Measurements from ENCODE around the gene CASD1.

Gene CASD1

DNA sequence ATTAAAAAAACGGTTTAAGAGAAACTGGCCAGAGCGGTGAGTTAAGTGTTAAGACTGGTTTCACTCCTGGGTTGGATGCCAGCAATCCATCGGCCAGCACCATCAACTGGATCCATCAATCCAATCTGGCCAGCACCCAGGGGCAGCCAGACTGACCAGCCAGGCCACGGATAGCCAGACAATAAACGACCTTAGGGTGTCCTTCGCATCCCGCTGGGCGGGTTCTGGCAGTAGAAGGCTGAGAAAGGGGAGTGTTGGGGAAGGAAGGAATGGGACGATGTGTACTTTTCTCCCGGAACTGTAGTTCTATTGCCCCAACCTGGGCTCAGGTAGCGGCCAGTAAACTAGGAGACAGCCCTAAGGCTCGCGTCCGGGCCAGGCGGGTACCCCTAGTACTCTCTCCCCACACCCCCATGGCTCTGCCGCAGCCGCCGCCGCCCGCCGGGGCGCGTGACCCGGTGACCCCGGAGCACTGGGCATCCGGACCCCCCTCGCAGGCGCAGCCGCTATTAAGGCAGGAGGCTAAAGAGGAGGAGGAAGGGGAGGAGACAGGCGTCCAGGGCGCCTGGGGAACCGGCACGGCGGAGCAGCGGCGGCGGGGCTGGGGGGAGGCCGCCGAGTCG, at the start of gene CASD1:
TSS of gene CASD1 (plus strand) at position 546 of the 623 bp plus-strand sequence. CDS start 276 bp downstream, outside the sequence.
- peak; percentile 42 for DNase-seq (ENCODE audit: low spot score)

DNA sequence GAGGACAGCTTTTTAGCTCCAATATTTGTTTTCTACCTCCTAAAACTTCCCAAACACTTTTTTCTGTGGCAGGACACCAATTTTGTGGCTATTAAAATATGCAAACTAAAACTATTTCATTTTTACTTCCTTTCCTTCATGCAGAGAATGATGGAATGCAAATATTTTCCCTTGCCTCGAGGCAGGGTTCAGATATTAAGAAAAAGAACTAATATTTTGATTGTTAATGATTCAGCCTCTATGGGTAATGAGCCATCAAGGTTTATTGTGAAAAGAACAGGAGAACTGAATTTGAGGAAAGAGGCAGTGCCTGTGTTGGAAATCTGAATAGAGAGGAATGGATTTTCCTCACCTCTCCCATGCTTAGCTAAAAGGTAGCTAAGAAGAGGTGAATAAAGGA, 43.1 kb upstream of the CASD1 start:
- no peak for DNase-seq (ENCODE audit: low spot score)

DNA sequence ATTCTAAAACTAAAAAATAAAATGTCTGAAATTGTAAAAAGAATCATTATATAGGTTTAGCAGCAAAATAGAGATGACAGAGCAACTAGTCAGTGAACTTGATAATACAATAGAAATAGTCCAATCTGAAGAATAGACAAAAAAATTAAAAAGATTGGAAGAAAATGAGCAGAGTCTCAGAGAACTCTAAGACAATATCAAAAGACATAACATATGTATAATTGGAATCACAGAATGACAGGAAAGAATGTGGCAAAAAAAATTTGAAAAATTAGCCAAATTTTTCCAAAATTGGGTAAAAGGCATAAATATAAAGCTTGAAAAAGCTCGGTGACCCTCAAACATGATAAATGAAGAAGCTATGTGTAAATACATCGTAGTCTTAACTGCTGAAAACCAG, 38.0 kb upstream of the CASD1 start:
- DNase-seq (ENCODE audit: low spot score), result no peak

DNA sequence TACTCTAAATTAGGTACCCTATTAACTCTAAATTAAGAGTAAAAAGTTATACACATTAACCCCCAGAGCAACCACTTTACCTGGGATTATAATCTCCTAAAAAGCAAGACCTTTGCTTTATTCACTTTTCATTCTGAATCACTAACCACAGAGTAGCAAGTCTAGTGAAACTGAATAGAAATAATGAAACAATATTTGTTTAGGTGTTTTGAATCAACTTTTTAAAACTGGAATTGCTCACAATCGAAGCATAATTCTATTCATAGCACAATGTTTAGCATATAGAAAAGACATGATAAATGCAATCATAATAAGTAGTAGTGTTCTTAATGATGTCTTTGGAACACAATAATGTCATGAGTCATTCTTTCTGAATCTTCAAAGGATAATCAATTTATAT, 37.0 kb upstream of the CASD1 start:
- DNase-seq (ENCODE audit: low spot score), result no peak

DNA sequence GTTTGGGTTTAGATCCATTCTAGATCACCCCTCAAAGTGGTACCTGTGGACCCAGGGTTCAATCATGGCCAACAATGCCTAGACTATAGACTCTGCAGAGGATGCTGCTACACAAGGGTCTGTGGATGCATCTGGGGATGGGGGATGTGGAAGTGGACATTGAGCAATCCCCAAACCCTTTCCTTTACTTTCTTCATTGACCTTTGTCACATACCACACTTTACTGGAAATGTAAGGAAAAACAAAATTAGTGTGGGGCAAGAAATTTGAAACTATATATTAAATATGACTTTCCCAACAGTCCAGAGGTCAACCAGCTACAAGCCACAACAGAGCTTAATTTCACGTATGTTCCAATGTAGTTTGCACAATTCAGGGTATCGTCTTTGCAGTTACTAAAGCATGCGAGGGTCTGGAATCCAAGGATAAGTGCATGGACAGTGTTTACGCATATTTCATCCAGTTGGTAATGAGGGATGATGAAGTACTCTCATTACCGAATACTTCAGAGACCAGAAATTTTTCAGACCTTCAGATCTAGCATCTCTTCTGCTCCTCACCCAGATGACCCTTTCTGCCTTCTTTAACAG, 33.3 kb upstream of the CASD1 start:
- no peak for DNase-seq (ENCODE audit: low spot score)

DNA sequence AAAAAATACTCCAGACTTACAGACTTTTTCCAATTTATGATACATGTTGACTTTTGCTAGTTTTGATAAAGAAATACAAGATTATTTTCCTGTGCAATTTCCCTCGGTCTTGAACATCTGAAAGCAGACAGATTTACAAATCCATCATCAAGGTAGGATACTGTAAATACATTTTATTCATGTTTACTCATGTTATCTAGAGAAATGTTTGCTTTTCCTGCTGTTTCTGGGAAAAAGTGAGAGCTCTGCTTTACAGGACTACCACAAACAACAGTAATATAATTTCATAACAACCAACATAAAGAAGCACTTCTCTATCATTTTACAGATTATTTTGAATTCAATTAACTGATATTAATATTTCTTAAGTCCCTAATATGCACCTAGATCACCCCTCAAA, 31.7 kb upstream of the CASD1 start:
- no peak for DNase-seq (ENCODE audit: low spot score)

DNA sequence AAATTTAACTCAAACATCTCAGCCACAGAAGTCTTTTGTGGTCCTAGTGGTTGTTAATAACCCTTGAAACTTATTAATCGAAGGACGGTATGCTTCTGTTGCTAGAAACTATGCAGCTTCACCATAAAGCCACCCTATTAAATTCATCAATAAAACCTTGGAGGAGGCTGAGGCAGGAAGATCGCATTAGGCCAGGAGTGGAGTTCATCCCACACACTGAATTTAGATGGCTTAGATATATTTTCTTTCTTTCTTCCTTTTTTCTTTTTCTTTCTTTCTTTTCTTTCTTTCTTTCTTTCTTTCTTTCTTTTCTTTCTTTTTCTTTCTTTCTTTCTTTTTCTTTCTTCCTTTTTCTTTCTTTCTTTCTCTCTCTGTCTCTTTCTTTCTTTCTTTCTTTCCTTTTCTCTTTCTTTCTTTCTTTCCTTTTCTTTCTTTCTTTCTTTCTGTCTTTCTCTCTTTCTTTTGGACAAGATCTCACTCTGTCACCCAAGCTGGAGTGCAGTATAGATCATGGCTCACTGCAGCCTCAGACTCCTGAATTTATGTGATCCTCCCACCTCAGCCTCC, 30.9 kb upstream of the CASD1 start:
- no peak for DNase-seq (ENCODE audit: low spot score)

DNA sequence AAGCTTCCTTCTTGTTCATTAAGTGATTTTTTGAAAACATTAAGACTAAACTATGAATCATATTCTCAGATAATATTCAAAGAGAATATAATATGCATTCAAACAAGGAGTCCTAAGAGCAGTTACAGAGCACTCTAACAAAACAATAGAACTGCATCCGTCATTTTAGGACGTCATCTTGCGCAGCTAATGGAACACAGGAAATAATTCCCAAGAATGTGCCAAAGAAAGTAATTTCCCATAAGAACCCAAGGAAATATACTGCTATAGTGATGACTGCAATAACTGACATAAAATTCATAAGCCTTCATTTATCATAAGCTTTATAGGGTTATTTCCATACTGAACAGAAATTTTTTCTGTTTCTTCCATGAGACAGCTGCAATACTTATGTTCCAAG, 28.3 kb upstream of the CASD1 start:
- DNase-seq (ENCODE audit: low spot score), result no peak

DNA sequence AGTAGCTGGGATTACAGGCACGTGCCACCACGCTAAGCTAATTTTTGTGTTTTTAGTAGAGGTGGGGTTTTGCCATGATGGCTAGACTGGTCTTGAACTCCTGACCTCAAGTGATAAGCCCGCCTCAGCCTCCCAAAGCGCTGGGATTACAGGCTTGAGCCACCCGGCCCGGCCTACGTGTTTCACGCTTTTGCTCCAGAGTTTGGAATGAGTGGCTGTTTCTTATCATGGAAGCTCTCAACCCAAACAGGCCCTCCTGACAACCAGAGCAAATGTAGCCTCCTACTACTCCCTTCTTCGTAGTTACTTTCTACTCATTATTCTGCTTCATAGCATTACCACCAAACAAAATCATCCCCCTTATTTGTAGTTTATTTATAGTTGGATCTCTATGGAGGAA, 26.8 kb upstream of the CASD1 start:
- no peak for DNase-seq (ENCODE audit: low spot score)

DNA sequence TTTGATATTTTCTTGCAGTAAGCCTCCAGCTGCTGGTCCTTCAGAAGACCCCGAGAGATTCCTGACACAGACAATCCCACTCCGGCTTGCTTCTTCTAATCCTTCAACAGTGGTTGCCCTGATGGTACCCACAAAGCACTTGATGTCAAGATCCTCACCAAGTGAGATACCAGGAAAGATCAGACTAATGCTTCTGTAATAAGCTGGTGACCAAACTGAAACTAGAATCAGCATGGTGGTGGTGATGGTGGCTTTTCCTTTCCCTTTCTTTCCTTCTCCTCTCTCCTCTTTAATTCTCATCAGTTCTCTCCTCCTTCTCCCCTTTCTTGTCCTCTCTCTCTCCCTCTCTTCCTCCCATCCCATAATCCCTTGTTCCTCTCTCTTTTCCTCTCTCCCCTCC, 25.8 kb upstream of the CASD1 start:
- DNase-seq (ENCODE audit: low spot score), result no peak

DNA sequence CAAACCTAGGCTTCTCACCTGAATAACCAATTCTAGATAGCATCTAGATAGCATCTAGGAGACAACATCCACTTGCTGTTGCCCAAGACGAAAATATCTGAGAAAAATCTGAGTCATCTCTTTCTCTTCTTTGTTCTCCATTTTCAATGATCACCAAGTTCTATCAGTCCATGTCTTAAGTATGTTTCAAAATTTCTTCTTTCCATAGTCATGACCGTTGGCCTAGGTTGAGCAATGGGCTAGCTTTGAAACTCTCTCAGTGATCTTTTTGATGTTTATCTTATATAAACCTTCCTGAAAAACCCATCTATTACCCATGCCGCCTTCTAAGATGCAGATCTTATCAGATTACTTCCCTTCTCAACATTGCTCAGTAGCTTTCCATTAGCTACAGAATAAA, 23.4 kb upstream of the CASD1 start:
- no peak for DNase-seq (ENCODE audit: low spot score)

DNA sequence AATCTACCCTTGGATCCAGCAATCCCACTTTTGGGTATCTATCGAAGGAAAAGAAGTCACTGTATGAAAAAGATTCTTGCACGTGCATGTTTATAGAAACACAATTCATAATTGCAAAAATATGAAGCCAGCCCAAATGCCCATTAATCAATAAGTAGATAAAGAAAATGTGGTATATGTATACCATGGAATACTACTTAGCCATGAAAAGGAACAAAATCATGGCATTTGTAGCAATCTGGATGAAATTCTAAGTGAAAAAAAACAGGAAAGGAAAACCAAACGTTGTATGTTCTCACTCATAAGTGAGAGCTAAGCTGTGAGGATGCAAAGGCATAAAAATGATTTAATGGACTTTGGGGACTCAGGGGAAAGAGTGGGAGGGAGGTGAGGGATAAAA, 18.2 kb upstream of the CASD1 start:
- DNase-seq (ENCODE audit: low spot score), result no peak

DNA sequence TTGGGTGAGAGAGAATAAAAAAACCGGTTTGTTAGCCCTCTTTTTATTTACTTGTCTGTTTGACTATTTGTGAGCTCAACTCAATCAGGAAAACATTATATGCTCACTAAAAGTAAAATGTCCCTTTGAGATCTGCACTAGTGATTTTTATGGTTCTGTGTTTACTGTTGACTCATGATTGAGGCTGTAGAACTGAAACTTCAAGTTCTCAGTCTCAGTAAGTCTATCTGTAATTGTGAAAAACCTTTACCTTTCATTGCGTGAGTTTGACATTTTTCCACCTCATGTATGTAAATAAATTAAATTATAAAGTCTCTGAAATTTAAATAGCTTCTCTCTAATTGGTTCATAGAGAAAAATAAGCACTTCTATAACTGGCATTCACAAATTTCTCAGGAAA, 17.0 kb upstream of the CASD1 start:
- DNase-seq (ENCODE audit: low spot score), result no peak

DNA sequence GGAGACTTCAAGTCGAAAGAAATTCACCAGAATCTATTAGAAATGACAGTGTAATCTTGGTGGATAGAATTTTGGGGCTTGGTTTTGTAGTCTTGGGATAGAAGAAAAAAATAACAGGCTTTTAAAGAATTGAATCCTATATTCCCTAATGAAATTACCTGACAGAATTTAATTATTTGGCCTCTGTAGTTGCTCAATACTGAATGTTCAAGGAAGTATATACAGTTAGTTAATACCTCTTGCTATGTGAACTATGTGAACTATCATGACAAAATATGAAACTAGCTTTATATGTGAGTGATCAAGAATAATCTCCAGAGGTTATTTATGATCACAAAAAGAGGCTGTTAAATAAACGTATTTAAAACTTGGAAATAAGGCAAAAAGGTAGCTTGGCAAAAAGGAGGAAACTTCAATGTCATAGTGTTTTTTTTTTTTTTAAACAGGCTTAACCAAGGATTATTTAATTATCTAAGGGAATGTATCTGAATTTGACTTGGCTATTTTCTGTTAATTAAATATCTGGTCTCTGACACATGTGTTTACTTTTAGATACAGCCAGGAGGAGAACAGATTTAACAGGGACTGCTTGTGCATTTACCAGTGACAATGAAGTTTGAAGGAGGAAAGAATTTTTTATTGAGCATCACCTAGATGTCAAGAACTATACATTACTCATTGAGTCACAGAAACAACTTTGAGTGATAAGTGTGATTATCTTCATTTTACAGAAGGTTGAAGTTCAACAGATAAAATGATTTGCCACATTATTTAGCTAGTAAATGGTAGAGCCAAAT, 11.5 kb upstream of the CASD1 start:
- DNase-seq (ENCODE audit: low spot score), result no peak

DNA sequence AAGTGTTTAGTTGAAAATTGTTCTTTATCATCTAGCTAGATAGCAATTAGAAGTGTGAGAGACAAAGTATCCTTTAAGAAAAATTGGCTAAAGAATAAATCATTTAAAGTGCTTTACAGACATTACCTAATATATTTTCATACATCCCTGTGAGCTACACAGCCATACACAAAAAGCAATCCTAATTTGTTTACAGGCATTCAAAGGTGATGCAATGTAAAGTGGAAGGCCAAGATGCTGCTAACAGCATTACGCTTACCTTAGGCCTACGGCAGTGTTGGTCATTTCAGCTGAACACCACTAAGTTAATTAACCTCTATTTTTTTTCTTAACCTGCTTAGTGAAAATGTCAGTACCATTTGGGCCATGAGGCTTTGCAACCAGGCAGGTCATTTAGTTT, 10.7 kb upstream of the CASD1 start:
- no peak for DNase-seq (ENCODE audit: low spot score)

DNA sequence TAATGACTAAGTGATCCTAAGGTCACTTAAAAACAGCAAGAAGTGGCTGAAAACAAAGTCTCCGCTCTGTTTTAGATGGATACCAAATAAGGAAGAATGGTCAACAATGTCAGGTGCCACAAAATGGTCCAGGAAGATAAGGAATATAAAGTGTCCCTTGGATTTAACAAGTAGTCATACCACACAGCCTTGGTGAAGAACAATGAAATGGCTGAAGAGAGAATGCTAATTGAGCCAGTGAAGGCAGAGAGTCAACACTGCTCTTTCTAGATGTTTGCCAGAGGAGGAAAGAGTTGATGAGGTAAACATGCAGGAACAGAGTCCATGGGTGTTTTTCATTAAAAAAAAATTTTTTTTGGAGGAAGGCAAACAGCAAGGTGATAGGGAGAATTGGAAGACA, 2.1 kb upstream of the CASD1 start:
- DNase-seq (ENCODE audit: low spot score), result no peak

DNA sequence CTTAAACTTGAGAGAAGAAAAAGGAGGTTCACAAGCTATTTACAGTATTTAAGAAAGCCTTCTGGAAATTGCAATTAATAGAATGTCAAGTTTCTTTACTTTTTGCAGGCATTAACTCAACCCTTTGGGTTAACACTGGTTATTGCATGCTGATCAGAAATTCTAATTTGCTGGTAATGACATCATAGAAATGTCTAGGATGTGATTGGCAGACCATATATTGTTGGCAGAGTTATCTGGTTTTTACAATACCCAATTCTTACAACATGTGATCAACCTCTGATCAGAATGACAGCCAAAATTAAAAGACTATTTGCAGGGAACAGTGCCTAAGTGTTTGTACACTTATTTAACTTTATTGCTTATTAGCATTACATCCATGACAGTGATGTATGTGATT, 1.6 kb upstream of the CASD1 start:
- DNase-seq (ENCODE audit: low spot score), result no peak

DNA sequence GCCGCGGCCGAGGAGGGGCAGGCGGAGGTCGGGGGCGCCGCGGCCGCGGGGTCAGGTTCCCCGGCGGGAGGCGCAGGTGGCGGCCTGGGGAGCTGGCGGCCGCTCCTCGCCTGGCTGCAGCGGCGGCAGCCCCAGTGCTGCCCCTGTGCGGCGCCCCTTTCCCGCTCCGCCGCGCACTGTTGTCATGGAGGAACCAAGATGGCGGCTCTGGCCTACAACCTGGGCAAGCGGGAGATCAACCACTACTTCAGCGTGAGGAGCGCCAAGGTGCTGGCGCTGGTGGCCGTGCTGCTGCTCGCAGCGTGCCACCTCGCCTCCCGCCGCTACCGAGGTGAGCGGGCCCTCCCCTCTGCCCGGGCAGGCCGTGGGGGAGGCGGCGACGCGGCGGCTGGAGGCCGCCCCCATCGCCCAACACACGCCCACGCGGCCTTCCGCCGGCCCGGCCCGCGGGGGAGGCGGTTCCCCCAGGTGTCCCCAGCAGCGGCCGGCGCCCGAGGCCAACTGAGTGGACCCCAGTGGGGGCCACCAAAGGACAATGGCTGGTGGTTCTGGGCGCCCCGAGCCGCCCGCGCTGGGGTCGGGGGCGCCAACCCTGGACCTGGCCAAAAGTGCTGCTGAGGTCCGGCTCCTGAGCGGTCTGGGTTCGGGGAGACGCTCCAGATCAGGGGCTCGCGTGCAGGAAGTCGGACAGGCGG, 425 bp downstream of the CASD1 start:
- peak; percentile 69 for DNase-seq (ENCODE audit: low spot score)

DNA sequence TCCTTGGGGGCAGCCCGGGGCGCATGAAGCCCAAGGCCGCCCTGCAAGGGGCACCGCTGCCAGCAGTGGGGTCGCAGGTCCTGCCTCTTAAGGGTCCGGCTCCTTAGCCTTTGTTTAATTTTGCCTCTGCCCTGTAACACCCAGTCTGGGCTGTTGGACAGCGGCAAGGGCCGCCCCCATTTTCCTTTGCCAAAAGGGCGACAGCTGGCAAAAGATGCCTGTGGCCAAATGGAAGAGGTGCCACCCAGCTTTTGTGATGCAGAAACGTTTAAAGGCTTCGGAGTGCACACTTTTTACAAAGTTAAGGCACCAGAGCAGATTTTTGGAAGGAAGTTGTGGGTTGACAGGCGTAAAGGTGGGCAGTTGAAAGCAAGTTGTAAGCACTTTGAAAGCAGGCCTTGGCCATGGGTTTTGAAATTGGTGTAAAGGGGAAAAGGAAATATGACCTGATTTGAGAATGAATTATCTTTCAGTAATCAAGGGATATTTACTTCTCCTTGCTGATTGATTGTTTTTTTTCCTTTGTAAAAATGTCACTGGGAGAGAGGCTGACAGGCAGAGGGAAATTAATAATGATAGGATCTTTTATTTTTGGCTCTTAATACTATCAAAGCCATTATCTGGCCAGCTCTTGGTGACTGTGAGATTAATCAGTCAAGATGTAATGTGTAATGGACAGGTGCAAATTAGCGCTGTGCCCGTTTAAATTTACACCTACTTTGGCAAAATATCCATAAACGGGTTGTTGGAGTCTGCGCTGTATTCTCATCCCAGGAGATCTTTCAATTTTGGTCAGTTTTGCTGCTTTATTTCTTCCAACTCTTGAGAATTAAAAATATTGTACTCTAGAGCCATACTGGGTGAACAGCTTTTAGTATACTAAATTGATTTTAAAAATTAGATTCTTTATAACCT, 1.2 kb downstream of the CASD1 start:
- DNase-seq (ENCODE audit: low spot score), result peak; percentile 58

DNA sequence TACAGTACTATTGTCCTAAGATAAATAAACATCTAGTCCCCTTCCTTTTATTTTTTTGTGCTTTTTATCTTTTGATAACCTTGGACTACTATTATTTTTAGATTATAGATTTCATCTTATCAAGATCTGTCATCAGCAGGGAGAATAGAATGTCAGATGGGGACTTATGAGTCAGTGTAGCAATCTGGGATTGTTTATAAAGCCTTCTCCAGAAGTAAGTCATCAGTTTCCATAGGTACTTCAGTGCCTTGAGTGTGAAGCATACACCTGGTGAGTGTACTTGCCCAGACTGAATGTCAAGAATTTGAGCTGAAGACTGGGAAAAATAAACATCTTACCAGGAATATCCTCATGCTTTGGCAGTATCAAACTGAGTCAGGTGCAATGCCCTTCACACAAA, 2.1 kb downstream of the CASD1 start:
- peak; percentile 40 for DNase-seq (ENCODE audit: low spot score)
